HepG2 (cell line): ENCODE data around the gene TESK1. TPM values are rescaled to one million over a fixed set of nuclear protein-coding genes. Genes with fewer than 3 reads are reported as not detected.

Experiments used
- HHEX ChIP-seq: IDR thresholded peaks from 2 replicates; pipeline ENCODE4 v1.6.1; 2016; ENCODE audit warnings: control low read depth
- IKZF4 ChIP-seq: sonication (generic); formaldehyde crosslinking; IDR thresholded peaks from 2 replicates; pipeline ENCODE4 v1.5.1; 2020; ENCODE audit warnings: borderline replicate concordance, mild to moderate bottlenecking, low read depth, missing genetic modification reagents; ENCODE audit errors: not compliant biosample characterization
- MTERF4 ChIP-seq: sonication (generic); formaldehyde crosslinking; IDR thresholded peaks from 2 replicates; pipeline ENCODE4 v1.8.0; 2023; ENCODE audit warnings: mild to moderate bottlenecking, missing genetic modification reagents
- PRDM4 ChIP-seq: sonication (generic); formaldehyde crosslinking; IDR thresholded peaks from 2 replicates; pipeline ENCODE4 v1.9.0; 2021; ENCODE audit warnings: missing genetic modification reagents, borderline replicate concordance
- SPEN ChIP-seq: sonication (generic); formaldehyde crosslinking; IDR thresholded peaks from 2 replicates; pipeline ENCODE4 v1.5.1; 2020; ENCODE audit warnings: low read depth, mild to moderate bottlenecking, missing genetic modification reagents
- ZBTB38 ChIP-seq: sonication (generic); formaldehyde crosslinking; IDR thresholded peaks from 2 replicates; pipeline ENCODE4 v1.5.1; 2020; ENCODE audit warnings: mild to moderate bottlenecking, missing genetic modification reagents
- ZC3H13 ChIP-seq: sonication (generic); formaldehyde crosslinking; IDR thresholded peaks from 2 replicates; pipeline ENCODE4 v1.8.1; 2023; ENCODE audit warnings: mild to moderate bottlenecking, missing genetic modification reagents, moderate library complexity
- ZKSCAN5 ChIP-seq: sonication (generic); formaldehyde crosslinking; IDR thresholded peaks from 2 replicates; pipeline ENCODE4 v1.5.1; 2020; ENCODE audit warnings: mild to moderate bottlenecking, missing genetic modification reagents
- ZNF17 ChIP-seq: sonication (generic); formaldehyde crosslinking; IDR thresholded peaks from 2 replicates; pipeline ENCODE4 v1.5.0; 2020; ENCODE audit warnings: mild to moderate bottlenecking, missing genetic modification reagents
- polyA plus RNA-seq, 8 experiments: library from polyadenylated mRNA; depleted of rRNA in 3 of 8; stranded (reverse) in 7 of 8; unstranded in 1 of 8; fragments of >200 nt; fragmentation: Illumina TruSeq in 4 of 8; extraction: Trizol in 4 of 8; gene quantifications; 2 replicates each; pipeline versions ENCODE4 v1.2.1 to v1.2.3, GENCODE V29; 2011 to 2016; ENCODE audit warnings: low read depth in 4 of 8, missing spikeins in 1 of 8, mixed read lengths in 1 of 8; ENCODE audit not compliant: insufficient read depth in 1 of 8
- total RNA-seq, 5 experiments: library from RNA; depleted of rRNA; stranded (reverse); fragments of >200 nt; fragmentation: Illumina TruSeq; extraction: Trizol; gene quantifications; 2 replicates each; pipeline ENCODE4 v1.2.3, GENCODE V29; 2016; ENCODE audit warnings: low read depth in 1 of 5
- TF ChIP-seq, protein P1 (sequence below): sonication (generic); formaldehyde crosslinking; IDR thresholded peaks from 2 replicates; pipeline ENCODE4 v1.4.0; 2020; ENCODE audit warnings: low read depth, missing genetic modification reagents
- TF ChIP-seq, protein P2 (sequence below): sonication (generic); formaldehyde crosslinking; IDR thresholded peaks from 2 replicates; pipeline ENCODE4 v1.8.1; 2023; ENCODE audit warnings: mild to moderate bottlenecking, missing genetic modification reagents, borderline replicate concordance

The TESK1 gene
- total and polyA plus RNA-seq, 2 of the 13 experiments (the other 11 are each of a cell fraction or from before 2014, with no cell fraction given) = 7.3 to 13.6 TPM

DNA sequence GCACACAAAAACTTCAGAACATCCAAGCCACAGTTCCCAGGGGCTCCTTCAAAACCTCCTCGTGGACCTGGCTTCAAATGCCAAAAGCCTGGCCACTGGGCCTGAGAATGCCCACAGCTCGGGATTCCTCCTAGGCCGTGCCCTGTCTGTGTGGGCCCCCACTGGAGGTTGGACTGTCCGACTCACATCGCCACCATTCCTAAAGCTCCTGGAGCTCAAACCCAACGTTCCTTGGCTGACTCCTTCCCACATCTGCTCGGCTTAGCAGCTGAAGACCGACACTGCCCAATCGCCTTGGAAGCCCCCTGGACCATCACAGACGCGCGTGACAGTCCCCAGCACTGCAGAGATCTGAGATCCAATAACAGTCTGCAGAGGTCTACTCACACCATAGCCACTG is 38.0 kb downstream of the TESK1 start (continued):
- no peak for TF ChIP-seq MTERF4
- no peak for TF ChIP-seq SPEN (CRISPR knock-in tag)
- no peak for TF ChIP-seq ZC3H13 (CRISPR knock-in tag)
- no peak for TF ChIP-seq HHEX (CRISPR knock-in tag)
- TF ChIP-seq ZBTB38 (CRISPR knock-in tag) = no peak
- no peak for TF ChIP-seq IKZF4
- TF ChIP-seq, protein P1, sequence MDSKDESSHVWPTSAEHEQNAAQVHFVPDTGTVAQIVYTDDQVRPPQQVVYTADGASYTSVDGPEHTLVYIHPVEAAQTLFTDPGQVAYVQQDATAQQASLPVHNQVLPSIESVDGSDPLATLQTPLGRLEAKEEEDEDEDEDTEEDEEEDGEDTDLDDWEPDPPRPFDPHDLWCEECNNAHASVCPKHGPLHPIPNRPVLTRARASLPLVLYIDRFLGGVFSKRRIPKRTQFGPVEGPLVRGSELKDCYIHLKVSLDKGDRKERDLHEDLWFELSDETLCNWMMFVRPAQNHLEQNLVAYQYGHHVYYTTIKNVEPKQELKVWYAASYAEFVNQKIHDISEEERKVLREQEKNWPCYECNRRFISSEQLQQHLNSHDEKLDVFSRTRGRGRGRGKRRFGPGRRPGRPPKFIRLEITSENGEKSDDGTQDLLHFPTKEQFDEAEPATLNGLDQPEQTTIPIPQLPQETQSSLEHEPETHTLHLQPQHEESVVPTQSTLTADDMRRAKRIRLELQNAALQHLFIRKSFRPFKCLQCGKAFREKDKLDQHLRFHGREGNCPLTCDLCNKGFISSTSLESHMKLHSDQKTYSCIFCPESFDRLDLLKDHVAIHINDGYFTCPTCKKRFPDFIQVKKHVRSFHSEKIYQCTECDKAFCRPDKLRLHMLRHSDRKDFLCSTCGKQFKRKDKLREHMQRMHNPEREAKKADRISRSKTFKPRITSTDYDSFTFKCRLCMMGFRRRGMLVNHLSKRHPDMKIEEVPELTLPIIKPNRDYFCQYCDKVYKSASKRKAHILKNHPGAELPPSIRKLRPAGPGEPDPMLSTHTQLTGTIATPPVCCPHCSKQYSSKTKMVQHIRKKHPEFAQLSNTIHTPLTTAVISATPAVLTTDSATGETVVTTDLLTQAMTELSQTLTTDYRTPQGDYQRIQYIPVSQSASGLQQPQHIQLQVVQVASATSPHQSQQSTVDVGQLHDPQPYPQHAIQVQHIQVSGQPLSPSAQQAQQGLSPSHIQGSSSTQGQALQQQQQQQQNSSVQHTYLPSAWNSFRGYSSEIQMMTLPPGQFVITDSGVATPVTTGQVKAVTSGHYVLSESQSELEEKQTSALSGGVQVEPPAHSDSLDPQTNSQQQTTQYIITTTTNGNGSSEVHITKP (CRISPR knock-in tag) = no peak
- TF ChIP-seq, protein P2, sequence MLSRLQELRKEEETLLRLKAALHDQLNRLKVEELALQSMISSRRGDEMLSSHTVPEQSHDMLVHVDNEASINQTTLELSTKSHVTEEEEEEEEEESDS (CRISPR knock-in tag) = no peak
- no peak for TF ChIP-seq PRDM4 (CRISPR knock-in tag)
- TF ChIP-seq ZNF17 (CRISPR knock-in tag) = no peak
- no peak for TF ChIP-seq ZKSCAN5
